T-helper 17 cell (primary cell): Measurements from ENCODE around the gene PECR. TPM values are rescaled to one million over a fixed set of nuclear protein-coding genes. Genes with fewer than 3 reads are reported as not detected.

Experiments used
- ATAC-seq: fragments of 150-1000 bp; cut with Tn5 transposase; 2 replicates; pipeline ENCODE4 v1.10.0; 2021; ENCODE audit warnings: mild to moderate bottlenecking, moderate library complexity
- DNase-seq, 3 donors: peaks; one replicate each; pipeline versions ENCODE4 v3.0.0 to v3.0.0-alpha.2; 2020 to 2021
- H3K9me3 ChIP-seq: one replicate; pipeline ENCODE4 v1.7.0; 2013; ENCODE audit warnings: low read length, mild to moderate bottlenecking; ENCODE audit not compliant: control insufficient read depth, poor library complexity, severe bottlenecking
- H3K27ac Mint-ChIP-seq: one replicate; pipeline ENCODE4 v1.8.0; 2022; ENCODE audit warnings: mild to moderate bottlenecking, moderate library complexity, mixed read lengths
- H3K27me3 Mint-ChIP-seq: one replicate; pipeline ENCODE4 v1.8.0; 2022; ENCODE audit warnings: mixed read lengths
- H3K36me3 Mint-ChIP-seq: one replicate; pipeline ENCODE4 v1.8.0; 2022; ENCODE audit warnings: low read depth, mixed read lengths
- H3K4me1 Mint-ChIP-seq: one replicate; pipeline ENCODE4 v1.8.0; 2022; ENCODE audit warnings: mild to moderate bottlenecking, mixed read lengths
- H3K4me3 Mint-ChIP-seq: one replicate; pipeline ENCODE4 v1.8.0; 2022; ENCODE audit warnings: mild to moderate bottlenecking, moderate library complexity, mixed read lengths
- total RNA-seq, 4 donors: library from RNA in 2 of 4; stranded (reverse) in 2 of 4; gene quantifications; one replicate each; pipeline ENCODE4 v1.2.3 and lab custom pipeline; 2022 to 2026

PECR gene
- total RNA-seq, 2 donors from 2014 or later = 16.9 to 18.7 TPM

- Mint-ChIP-seq H3K36me3 (peaks cover 4% of the 10 kb centered on the region), H3K27me3 (no peaks in the 10 kb centered on the region), H3K4me3 (no peak overlapping the region), H3K4me1 (peaks cover 13% of the 10 kb centered on the region), H3K27ac (peak overlapping the region; percentile 89)
- no peak for DNase-seq
- H3K9me3 ChIP-seq = no peaks in the 10 kb centered on the region
- ATAC-seq = no peak
Measured at GRCh38 chr2:216055680-216056079, 25.9 kb downstream of the PECR start.

GRCh38 chr2:216052420-216052819 is 29.2 kb downstream of the PECR start:
- Mint-ChIP-seq H3K27me3 (no peaks in the 10 kb centered on the region), H3K27ac (no peak overlapping the region), H3K4me3 (no peak overlapping the region), H3K36me3 (peaks cover 4% of the 10 kb centered on the region), H3K4me1 (peaks cover 8% of the 10 kb centered on the region)
- DNase-seq (no peak), ATAC-seq (no peak)
- H3K9me3 ChIP-seq = no peaks in the 10 kb centered on the region

DNA sequence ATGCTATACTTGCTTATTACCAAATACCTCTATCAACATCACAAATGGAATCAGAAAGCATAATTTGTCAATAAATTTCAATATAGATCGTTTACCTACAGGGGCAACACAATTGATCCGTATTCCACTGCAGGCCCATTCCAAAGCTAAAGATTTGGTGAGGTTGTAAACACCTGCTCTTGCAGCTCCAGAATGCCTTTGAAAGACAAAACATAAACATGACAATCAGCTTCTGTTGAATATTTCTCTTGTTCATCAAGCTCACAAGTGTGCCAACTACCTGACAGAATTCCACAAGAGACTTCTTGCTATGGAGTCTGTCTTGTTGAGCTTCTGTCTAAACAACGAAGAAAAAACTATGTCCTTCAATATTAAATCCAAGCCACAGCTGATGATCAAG is 30.3 kb downstream of the PECR start:
- no peaks in the 10 kb centered on the region for H3K9me3 ChIP-seq
- ATAC-seq (no peak), DNase-seq (no peak)
- H3K36me3 Mint-ChIP-seq = peaks cover 4% of the 10 kb centered on the region
- H3K4me3 Mint-ChIP-seq = no peak overlapping the region
- H3K27ac Mint-ChIP-seq = no peak overlapping the region
- H3K27me3 Mint-ChIP-seq = no peaks in the 10 kb centered on the region
- H3K4me1 Mint-ChIP-seq = peaks cover 6% of the 10 kb centered on the region

DNA sequence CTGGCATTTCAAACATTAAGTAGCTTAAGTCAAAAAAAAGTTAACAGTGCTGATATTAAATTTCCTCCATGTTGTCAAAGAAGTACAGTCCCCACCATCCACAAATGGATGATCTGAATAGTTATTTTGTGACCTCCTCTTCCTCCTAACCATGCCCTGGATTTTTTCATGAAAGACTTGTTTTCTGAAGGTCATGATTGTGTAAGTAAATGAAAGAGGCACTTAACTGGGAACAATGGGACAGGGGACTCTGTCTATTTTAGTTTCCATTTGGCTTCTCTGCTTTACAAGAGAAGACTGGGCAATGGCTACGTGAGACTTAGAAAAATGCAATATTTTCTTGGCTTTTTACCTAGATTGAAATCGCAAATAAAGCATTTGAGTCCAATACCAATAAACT is 32.2 kb downstream of the PECR start:
- H3K4me1 Mint-ChIP-seq = peaks cover 2% of the 10 kb centered on the region
- H3K36me3 Mint-ChIP-seq = no peaks in the 10 kb centered on the region
- no peak overlapping the region for H3K4me3 Mint-ChIP-seq
- ATAC-seq (no peak), DNase-seq (no peak)
- H3K27ac Mint-ChIP-seq = peak overlapping the region; percentile 72
- H3K27me3 Mint-ChIP-seq = no peaks in the 10 kb centered on the region
- no peaks in the 10 kb centered on the region for H3K9me3 ChIP-seq

- H3K9me3 ChIP-seq = no peaks in the 10 kb centered on the region
- H3K36me3 Mint-ChIP-seq = peaks cover 4% of the 10 kb centered on the region
- H3K27me3 Mint-ChIP-seq = no peaks in the 10 kb centered on the region
- no peak overlapping the region for H3K27ac Mint-ChIP-seq
- DNase-seq (no peak), ATAC-seq (no peak)
- no peak overlapping the region for H3K4me3 Mint-ChIP-seq
- H3K4me1 Mint-ChIP-seq = peaks cover 4% of the 10 kb centered on the region
Measured at GRCh38 chr2:216047397-216047796, 34.2 kb downstream of the PECR start.

DNA sequence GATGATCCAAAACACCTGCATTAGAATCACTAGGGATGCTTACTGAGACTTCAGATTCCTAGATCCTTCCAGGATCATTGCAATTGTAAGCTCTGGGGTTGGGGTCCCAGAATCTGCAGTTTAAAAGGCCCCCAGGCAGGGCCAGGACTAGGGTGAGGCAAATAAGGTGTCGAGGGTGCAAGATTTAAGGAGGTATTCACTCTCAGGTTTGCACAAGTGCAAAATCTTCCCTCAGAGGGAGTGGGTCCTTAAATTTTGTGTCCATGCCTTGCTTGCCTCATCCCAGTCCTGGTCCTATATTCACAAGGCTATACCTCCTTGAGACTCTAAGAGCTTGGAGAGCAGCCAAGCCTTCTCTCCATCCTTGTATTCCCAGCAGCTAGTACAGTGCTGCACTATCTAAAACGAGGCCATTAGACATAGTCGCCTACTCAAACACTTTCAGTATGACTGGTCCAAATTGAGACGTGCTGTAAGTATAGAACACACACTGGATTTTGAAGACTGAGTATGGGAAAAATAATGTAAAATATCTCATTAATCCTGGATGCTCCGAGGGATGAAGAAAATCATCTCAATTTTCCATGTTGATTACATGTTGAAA is 36.6 kb downstream of the PECR start:
- Mint-ChIP-seq H3K27me3 (no peaks in the 10 kb centered on the region), H3K36me3 (peaks cover 4% of the 10 kb centered on the region), H3K4me3 (no peak overlapping the region), H3K4me1 (peaks cover 2% of the 10 kb centered on the region), H3K27ac (no peak overlapping the region)
- ATAC-seq (no peak), DNase-seq (no peak)
- H3K9me3 ChIP-seq = no peaks in the 10 kb centered on the region

DNA sequence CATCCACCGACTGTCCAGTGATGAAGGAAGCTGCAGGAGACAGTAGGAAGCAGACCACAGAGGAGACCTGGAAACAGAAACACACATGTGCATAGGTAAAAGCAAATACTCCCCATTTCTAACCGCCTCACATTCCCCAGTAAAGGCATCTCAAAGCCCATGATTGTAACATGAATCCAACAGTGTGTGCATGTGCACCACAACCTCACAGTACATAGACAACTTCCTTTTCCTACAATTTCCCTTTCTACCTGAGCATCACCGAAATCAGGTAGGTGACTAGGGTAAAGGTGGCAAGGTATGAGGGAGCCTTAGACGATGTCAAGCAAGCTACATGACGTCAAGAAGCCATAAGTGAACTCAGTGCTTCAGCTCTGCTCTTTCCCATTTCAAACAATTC is 37.7 kb downstream of the PECR start:
- Mint-ChIP-seq H3K4me3 (no peak overlapping the region), H3K4me1 (peaks cover 6% of the 10 kb centered on the region), H3K36me3 (peaks cover 9% of the 10 kb centered on the region), H3K27ac (no peak overlapping the region), H3K27me3 (no peaks in the 10 kb centered on the region)
- no peaks in the 10 kb centered on the region for H3K9me3 ChIP-seq
- DNase-seq = no peak
- ATAC-seq = no peak

GRCh38 chr2:216041438-216041837 is 40.2 kb downstream of the PECR start:
- no peaks in the 10 kb centered on the region for H3K9me3 ChIP-seq
- H3K27me3 Mint-ChIP-seq = no peaks in the 10 kb centered on the region
- H3K4me1 Mint-ChIP-seq = peaks cover 6% of the 10 kb centered on the region
- ATAC-seq (no peak), DNase-seq (no peak)
- peaks cover 9% of the 10 kb centered on the region for H3K36me3 Mint-ChIP-seq
- no peak overlapping the region for H3K27ac Mint-ChIP-seq
- H3K4me3 Mint-ChIP-seq = no peak overlapping the region

GRCh38 chr2:216039918-216040317 is 41.7 kb downstream of the PECR start:
- ATAC-seq (no peak), DNase-seq (no peak)
- Mint-ChIP-seq H3K4me3 (no peak overlapping the region), H3K36me3 (peaks cover 9% of the 10 kb centered on the region), H3K27ac (no peak overlapping the region), H3K27me3 (no peaks in the 10 kb centered on the region), H3K4me1 (peaks cover 10% of the 10 kb centered on the region)
- no peaks in the 10 kb centered on the region for H3K9me3 ChIP-seq

GRCh38 chr2:216034065-216034464 is 47.5 kb downstream of the PECR start:
- H3K27me3 Mint-ChIP-seq = no peaks in the 10 kb centered on the region
- H3K36me3 Mint-ChIP-seq = no peaks in the 10 kb centered on the region
- DNase-seq (peak; percentile 45 to 76 (median 50)), ATAC-seq (peak; percentile 90)
- H3K4me3 Mint-ChIP-seq = no peak overlapping the region
- peaks cover 12% of the 10 kb centered on the region for H3K4me1 Mint-ChIP-seq
- no peaks in the 10 kb centered on the region for H3K9me3 ChIP-seq
- H3K27ac Mint-ChIP-seq = no peak overlapping the region

DNA sequence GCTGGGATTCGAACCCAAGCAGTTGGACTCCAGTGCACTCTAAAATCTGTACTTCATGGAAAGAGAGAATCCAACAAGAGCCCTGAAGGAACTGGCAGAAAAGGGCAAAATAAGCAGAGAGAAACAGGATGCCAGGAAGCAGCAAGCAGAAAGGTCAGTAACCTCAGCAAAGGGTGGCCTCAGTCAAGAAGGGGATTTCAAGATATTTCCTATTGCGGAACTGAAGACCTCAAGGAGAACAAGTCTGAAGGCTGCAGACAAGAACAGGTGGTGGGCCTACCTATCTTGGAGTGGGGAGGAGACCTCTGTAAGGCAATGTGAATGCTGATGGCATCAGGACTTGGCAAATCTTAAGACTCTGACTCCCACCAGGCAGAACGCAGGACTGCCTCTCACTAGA is 48.2 kb downstream of the PECR start:
- ATAC-seq = no peak
- no peaks in the 10 kb centered on the region for H3K27me3 Mint-ChIP-seq
- no peak overlapping the region for H3K4me3 Mint-ChIP-seq
- DNase-seq = no peak
- H3K4me1 Mint-ChIP-seq = peaks cover 12% of the 10 kb centered on the region
- no peaks in the 10 kb centered on the region for H3K9me3 ChIP-seq
- no peaks in the 10 kb centered on the region for H3K36me3 Mint-ChIP-seq
- H3K27ac Mint-ChIP-seq = no peak overlapping the region

GRCh38 chr2:216031960-216032689 is 49.5 kb downstream of the PECR start:
- DNase-seq (no peak), ATAC-seq (no peak)
- Mint-ChIP-seq H3K27me3 (no peaks in the 10 kb centered on the region), H3K4me3 (no peak overlapping the region), H3K36me3 (no peaks in the 10 kb centered on the region), H3K4me1 (peaks cover 12% of the 10 kb centered on the region), H3K27ac (peak overlapping the region; percentile 65)
- H3K9me3 ChIP-seq = no peaks in the 10 kb centered on the region

- no peaks in the 10 kb centered on the region for H3K9me3 ChIP-seq
- no peaks in the 10 kb centered on the region for H3K36me3 Mint-ChIP-seq
- no peak for ATAC-seq
- no peaks in the 10 kb centered on the region for H3K27me3 Mint-ChIP-seq
- H3K4me1 Mint-ChIP-seq = peaks cover 8% of the 10 kb centered on the region
- H3K4me3 Mint-ChIP-seq = no peak overlapping the region
- DNase-seq = no peak
- H3K27ac Mint-ChIP-seq = no peak overlapping the region
Measured at GRCh38 chr2:216030216-216030615, 51.4 kb downstream of the PECR start.
